ENCODE measurements around the gene GPS1.

GPS1 gene

GRCh38 chr17:82051776-82052637 is at the start of gene GPS1, which contains the start of gene RFNG:
TSS of gene GPS1 (plus strand) at chr17:82051898. CDS start at chr17:82051932, 34 bp downstream.
TSS of gene RFNG (minus strand) at chr17:82051811. CDS start at chr17:82051766, 45 bp downstream.
- peak; percentile 90 for DNase-seq

- peak; percentile 42 for DNase-seq
Measured at GRCh38 chr17:82003411-82004381, 48.0 kb upstream of the GPS1 start.

- DNase-seq: no peak
Measured at GRCh38 chr17:82004517-82005455, 46.9 kb upstream of the GPS1 start.

GRCh38 chr17:82005701-82006348 is 45.9 kb upstream of the GPS1 start:
- no peak for DNase-seq

GRCh38 chr17:82006468-82007227 is 45.0 kb upstream of the GPS1 start:
- DNase-seq: no peak

- DNase-seq: no peak
Measured at GRCh38 chr17:82007228-82007494, 44.5 kb upstream of the GPS1 start.

GRCh38 chr17:82007495-82008257 is 44.0 kb upstream of the GPS1 start:
- no peak for DNase-seq

- no peak for DNase-seq
Measured at GRCh38 chr17:82008258-82008940, 43.3 kb upstream of the GPS1 start.

GRCh38 chr17:82008941-82009405 is 42.7 kb upstream of the GPS1 start:
- DNase-seq: no peak

- no peak for DNase-seq
Measured at GRCh38 chr17:82009413-82009812, 42.3 kb upstream of the GPS1 start.

GRCh38 chr17:82010575-82011525 is 40.8 kb upstream of the GPS1 start:
- DNase-seq: no peak

- no peak for DNase-seq
Measured at GRCh38 chr17:82011617-82012187, 40.0 kb upstream of the GPS1 start.

- DNase-seq: no peak
Measured at GRCh38 chr17:82012261-82012639, 39.4 kb upstream of the GPS1 start.

GRCh38 chr17:82012640-82013295 is 38.9 kb upstream of the GPS1 start:
- DNase-seq: no peak

GRCh38 chr17:82013341-82013740 is 38.4 kb upstream of the GPS1 start:
- no peak for DNase-seq

- DNase-seq: no peak
Measured at GRCh38 chr17:82013772-82014321, 37.9 kb upstream of the GPS1 start.

- DNase-seq: no peak
Measured at GRCh38 chr17:82014432-82014831, 37.3 kb upstream of the GPS1 start.
